ENCODE results near the gene CHKA. TPM values are rescaled to one million over a fixed set of nuclear protein-coding genes. Genes with fewer than 3 reads are reported as not detected.

The CHKA gene
- total and polyA plus RNA-seq, 9 of the 15 experiments (the other 6 are each of a cell fraction or from before 2014, with no cell fraction given) = 3.6 to 37.0 (median 30.2) TPM

GRCh38 chr11:68009391-68010089 is 111.6 kb downstream of the CHKA start (continued):
- TF ChIP-seq, protein P1, sequence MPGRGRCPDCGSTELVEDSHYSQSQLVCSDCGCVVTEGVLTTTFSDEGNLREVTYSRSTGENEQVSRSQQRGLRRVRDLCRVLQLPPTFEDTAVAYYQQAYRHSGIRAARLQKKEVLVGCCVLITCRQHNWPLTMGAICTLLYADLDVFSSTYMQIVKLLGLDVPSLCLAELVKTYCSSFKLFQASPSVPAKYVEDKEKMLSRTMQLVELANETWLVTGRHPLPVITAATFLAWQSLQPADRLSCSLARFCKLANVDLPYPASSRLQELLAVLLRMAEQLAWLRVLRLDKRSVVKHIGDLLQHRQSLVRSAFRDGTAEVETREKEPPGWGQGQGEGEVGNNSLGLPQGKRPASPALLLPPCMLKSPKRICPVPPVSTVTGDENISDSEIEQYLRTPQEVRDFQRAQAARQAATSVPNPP (IDR thresholded peaks at IDR 0.05; ENCODE audit: borderline replicate concordance, insufficient read depth, insufficient read length) = no peak
- no peak for TF ChIP-seq ELF2 (CRISPR knock-in tag; IDR thresholded peaks at IDR 0.05)
- no peak for TF ChIP-seq KHSRP (IDR thresholded peaks at IDR 0.05)
- no peak for TF ChIP-seq ZNF407 (IDR thresholded peaks at IDR 0.05; ENCODE audit: low read depth)
- TF ChIP-seq, protein P2, sequence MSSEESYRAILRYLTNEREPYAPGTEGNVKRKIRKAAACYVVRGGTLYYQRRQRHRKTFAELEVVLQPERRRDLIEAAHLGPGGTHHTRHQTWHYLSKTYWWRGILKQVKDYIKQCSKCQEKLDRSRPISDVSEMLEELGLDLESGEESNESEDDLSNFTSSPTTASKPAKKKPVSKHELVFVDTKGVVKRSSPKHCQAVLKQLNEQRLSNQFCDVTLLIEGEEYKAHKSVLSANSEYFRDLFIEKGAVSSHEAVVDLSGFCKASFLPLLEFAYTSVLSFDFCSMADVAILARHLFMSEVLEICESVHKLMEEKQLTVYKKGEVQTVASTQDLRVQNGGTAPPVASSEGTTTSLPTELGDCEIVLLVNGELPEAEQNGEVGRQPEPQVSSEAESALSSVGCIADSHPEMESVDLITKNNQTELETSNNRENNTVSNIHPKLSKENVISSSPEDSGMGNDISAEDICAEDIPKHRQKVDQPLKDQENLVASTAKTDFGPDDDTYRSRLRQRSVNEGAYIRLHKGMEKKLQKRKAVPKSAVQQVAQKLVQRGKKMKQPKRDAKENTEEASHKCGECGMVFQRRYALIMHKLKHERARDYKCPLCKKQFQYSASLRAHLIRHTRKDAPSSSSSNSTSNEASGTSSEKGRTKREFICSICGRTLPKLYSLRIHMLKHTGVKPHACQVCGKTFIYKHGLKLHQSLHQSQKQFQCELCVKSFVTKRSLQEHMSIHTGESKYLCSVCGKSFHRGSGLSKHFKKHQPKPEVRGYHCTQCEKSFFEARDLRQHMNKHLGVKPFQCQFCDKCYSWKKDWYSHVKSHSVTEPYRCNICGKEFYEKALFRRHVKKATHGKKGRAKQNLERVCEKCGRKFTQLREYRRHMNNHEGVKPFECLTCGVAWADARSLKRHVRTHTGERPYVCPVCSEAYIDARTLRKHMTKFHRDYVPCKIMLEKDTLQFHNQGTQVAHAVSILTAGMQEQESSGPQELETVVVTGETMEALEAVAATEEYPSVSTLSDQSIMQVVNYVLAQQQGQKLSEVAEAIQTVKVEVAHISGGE (CRISPR knock-in tag; IDR thresholded peaks at IDR 0.05) = peak in 1 of 3 experiments; percentile 59; a peak in 1 of 6 replicates
- no peak for TF ChIP-seq GTF2E2 (tag; IDR thresholded peaks at IDR 0.05)
- TF ChIP-seq, protein P3, sequence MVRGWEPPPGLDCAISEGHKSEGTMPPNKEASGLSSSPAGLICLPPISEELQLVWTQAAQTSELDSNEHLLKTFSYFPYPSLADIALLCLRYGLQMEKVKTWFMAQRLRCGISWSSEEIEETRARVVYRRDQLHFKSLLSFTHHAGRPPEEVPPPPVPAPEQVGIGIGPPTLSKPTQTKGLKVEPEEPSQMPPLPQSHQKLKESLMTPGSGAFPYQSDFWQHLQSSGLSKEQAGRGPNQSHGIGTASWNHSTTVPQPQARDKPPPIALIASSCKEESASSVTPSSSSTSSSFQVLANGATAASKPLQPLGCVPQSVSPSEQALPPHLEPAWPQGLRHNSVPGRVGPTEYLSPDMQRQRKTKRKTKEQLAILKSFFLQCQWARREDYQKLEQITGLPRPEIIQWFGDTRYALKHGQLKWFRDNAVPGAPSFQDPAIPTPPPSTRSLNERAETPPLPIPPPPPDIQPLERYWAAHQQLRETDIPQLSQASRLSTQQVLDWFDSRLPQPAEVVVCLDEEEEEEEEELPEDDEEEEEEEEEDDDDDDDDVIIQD (CRISPR knock-in tag; IDR thresholded peaks at IDR 0.05) = no peak
- no peak for TF ChIP-seq RBM15 (IDR thresholded peaks at IDR 0.05; ENCODE audit: insufficient read depth, low read length)
- no peak for TF ChIP-seq KDM5B (IDR thresholded peaks at IDR 0.05; ENCODE audit: insufficient replicate concordance, low read depth, low read length)
- TF ChIP-seq ZNF239 (CRISPR knock-in tag; IDR thresholded peaks at IDR 0.05) = no peak
- TF ChIP-seq KLF13 (tag; IDR thresholded peaks at IDR 0.05; ENCODE audit: borderline replicate concordance, low read depth) = no peak
- no peak for TF ChIP-seq CHD1 (IDR thresholded peaks at IDR 0.05; ENCODE audit: low read length)
